ENCODE data around the gene FHL2.

The FHL2 gene

GRCh38 chr2:105411720-105412407, 13.0 kb upstream of the FHL2 start:
- TF ChIP-seq GATA2 (IDR thresholded peaks at IDR 0.05; ENCODE audit: low read depth, low read length) (no peak), GATA3 (IDR thresholded peaks at IDR 0.05; ENCODE audit: low read depth, low read length) (no peak)

GRCh38 chr2:105410554-105410953, 11.7 kb upstream of the FHL2 start:
- TF ChIP-seq GATA3 (IDR thresholded peaks at IDR 0.05; ENCODE audit: low read depth, low read length) (no peak), GATA2 (IDR thresholded peaks at IDR 0.05; ENCODE audit: low read depth, low read length) (no peak)

DNA sequence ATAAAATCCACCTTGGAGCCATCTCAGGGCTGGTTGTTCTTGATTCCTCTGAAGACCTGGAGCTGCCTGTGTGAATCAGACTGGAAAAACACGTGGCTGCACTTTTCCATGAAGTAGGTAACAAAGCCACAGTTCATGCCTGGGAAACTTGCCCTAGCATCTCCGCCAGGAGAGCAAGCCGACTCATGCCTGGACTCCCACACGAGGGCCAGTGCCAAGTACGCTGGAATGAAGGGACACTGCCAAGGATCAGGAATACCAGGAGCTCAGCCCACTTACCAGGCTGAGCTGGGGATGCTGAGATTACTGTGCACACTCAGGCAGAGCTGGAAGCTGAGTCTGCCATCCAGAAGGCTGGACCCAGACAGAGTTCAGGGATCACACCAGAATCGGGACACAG, 10.9 kb upstream of the FHL2 start:
- TF ChIP-seq GATA2 (IDR thresholded peaks at IDR 0.05; ENCODE audit: low read depth, low read length) (no peak), GATA3 (IDR thresholded peaks at IDR 0.05; ENCODE audit: low read depth, low read length) (no peak)

DNA sequence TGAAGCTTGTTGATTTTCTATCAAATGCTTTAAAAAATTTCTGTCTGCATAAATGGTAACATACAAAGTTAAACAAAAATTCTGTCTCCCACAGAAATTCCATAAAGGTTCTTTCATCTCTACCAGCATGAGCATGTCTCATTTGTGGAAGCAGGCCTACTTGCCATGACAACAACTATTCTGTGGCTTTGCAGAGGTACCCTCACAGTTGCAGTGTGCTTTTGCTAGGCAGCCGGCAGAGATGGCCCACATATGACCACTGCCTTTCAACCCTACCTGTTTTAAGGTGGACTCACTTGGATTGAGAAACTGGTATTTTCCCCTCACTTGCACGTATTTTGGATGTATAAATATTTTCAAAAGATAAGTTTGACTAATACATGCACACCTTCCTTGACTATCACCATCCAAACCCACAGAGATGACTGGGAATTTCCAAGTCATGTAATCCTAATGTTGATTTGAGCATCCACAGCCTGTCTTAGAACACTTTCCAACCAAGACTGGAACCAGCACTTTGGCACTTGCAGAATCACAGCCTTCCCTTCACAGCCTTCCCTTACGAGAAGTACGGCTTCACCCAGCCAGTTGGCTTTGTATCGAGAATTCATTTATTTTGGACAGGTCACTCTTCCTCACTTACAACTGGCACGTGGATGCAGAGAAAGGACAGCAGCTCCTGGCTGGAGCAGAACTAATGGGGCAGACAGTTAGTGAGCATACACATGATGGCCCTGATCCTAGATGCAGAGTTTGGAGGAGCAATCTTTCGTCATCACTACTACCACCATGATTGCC, 9.3 kb upstream of the FHL2 start:
- TF ChIP-seq GATA3 (IDR thresholded peaks at IDR 0.05; ENCODE audit: low read depth, low read length) (no peak), GATA2 (IDR thresholded peaks at IDR 0.05; ENCODE audit: low read depth, low read length) (no peak)

- TF ChIP-seq GATA2 (IDR thresholded peaks at IDR 0.05; ENCODE audit: low read depth, low read length) = peak; percentile 47; the same call in 1 of the 2 replicates
- TF ChIP-seq GATA3 (IDR thresholded peaks at IDR 0.05; ENCODE audit: low read depth, low read length) = no peak
Measured at GRCh38 chr2:105406221-105406620, 7.4 kb upstream of the FHL2 start.

DNA sequence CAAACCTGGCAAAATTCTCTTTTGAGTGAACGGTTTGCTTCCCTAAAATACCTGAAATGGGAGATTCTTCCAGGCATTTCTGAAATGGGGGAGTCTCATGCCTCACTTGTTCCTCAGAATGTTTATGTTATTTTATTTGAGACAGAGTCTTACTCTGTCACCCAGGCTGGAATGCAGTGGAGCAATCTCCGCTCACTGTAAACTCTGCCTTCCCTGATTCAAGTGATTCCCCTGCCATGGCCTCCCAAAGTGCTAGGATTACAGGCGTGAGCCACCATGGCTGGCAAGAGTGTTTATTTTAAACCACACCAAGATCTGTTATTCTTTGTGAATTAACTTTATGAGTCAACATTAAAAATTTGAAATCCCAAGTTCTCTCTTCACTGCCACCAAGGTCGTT, 6.4 kb upstream of the FHL2 start:
- TF ChIP-seq GATA2 (IDR thresholded peaks at IDR 0.05; ENCODE audit: low read depth, low read length) = no peak
- no peak for TF ChIP-seq GATA3 (IDR thresholded peaks at IDR 0.05; ENCODE audit: low read depth, low read length)

GRCh38 chr2:105404736-105405135, 5.9 kb upstream of the FHL2 start:
- no peak for TF ChIP-seq GATA2 (IDR thresholded peaks at IDR 0.05; ENCODE audit: low read depth, low read length)
- no peak for TF ChIP-seq GATA3 (IDR thresholded peaks at IDR 0.05; ENCODE audit: low read depth, low read length)

- TF ChIP-seq GATA3 (IDR thresholded peaks at IDR 0.05; ENCODE audit: low read depth, low read length) = no peak
- no peak for TF ChIP-seq GATA2 (IDR thresholded peaks at IDR 0.05; ENCODE audit: low read depth, low read length)
Measured at GRCh38 chr2:105403783-105404698, 5.2 kb upstream of the FHL2 start.

DNA sequence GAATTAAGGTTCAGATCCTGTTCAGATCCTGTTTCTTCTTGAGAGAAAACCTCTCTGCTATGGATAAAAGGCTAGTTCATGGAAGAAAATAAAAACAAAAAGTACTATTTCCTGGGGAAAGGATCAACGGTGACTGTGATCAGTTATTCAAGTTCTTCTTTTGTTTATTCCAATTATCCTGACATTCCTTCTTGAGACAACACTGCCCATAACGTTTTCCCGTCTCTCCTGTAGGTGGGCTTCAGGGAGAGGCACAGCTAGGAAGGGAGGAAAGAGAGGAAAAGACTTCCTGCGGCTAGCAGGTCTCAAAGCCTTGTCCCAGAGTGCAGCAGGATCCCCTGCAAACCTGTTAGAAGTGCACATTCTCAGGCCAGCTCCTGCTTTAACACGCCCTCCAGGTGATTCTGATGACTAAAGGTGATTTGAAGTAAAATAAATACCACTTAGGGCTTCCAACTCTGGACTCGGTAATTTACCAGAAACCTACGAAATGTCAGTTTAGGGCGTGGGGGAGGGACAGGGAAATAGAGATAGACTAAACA, 4.5 kb upstream of the FHL2 start:
- no peak for TF ChIP-seq GATA3 (IDR thresholded peaks at IDR 0.05; ENCODE audit: low read depth, low read length)

- no peak for TF ChIP-seq GATA2 (IDR thresholded peaks at IDR 0.05; ENCODE audit: low read depth, low read length)
Measured at GRCh38 chr2:105402809-105403208, 4.0 kb upstream of the FHL2 start.

DNA sequence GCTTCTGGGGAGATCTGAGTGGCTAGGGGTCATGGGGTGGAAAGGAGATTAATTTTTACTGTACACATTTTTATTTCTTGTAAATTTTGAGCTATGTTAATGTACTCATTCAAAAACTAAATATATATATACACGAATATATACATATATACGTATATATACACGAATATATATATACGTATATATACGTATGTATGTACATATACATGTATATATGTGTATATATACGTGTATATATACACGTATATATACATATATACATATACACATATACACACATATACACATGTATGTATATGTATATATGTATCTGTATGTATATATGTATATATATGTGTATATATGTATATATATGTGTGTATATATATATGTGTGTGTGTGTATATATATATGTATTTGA, 3.0 kb upstream of the FHL2 start:
- TF ChIP-seq GATA3 (IDR thresholded peaks at IDR 0.05; ENCODE audit: low read depth, low read length) = no peak
- no peak for TF ChIP-seq GATA2 (IDR thresholded peaks at IDR 0.05; ENCODE audit: low read depth, low read length)

DNA sequence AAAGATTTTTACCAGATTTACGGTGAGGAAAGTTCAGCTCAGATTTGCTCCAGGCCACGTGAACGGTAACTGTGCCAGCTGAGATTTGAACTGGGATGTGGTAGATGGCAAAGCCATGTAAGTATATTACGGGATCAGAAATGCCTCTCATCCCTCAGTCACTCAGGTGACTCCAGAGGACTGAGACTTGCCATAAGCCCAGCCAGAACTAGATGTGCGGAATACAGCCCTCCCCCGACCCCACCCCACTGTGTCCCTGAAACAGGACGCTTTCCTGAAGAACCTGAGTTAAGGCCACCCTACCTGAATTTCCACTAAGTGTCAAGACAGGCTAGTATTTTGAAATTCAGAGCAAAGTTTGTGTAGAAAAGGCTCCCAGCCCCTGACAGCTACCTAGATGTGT, 1.3 kb upstream of the FHL2 start:
- TF ChIP-seq GATA3 (IDR thresholded peaks at IDR 0.05; ENCODE audit: low read depth, low read length) (no peak), GATA2 (IDR thresholded peaks at IDR 0.05; ENCODE audit: low read depth, low read length) (no peak)

- TF ChIP-seq GATA3 (IDR thresholded peaks at IDR 0.05; ENCODE audit: low read depth, low read length) (no peak), GATA2 (IDR thresholded peaks at IDR 0.05; ENCODE audit: low read depth, low read length) (no peak)
Measured at GRCh38 chr2:105399207-105399861, 483 bp upstream of the FHL2 start.

GRCh38 chr2:105397953-105398335, 907 bp downstream of the FHL2 start:
- no peak for TF ChIP-seq GATA2 (IDR thresholded peaks at IDR 0.05; ENCODE audit: low read depth, low read length)
- no peak for TF ChIP-seq GATA3 (IDR thresholded peaks at IDR 0.05; ENCODE audit: low read depth, low read length)

Measured in SH-SY5Y (cell line).